ENCODE results near the gene ITM2C. TPM values are rescaled to one million over a fixed set of nuclear protein-coding genes. Genes with fewer than 3 reads are reported as not detected.

The ITM2C gene
- total and polyA plus RNA-seq, 9 of the 15 experiments (the other 6 are each of a cell fraction or from before 2014, with no cell fraction given), result 0.49 to 58.8 (median 21.5) TPM

GRCh38 chr2:230849633-230850357, 14.9 kb upstream of the ITM2C start (continued):
- TF ChIP-seq LCOR (CRISPR knock-in tag; IDR thresholded peaks at IDR 0.05) (no peak), PBX2 (CRISPR knock-in tag; IDR thresholded peaks at IDR 0.05; ENCODE audit: low read depth) (no peak), PBX2 (tag; conservative IDR thresholded peaks at IDR 0.05; ENCODE audit: low read depth) (peak; percentile 68; the same call in 1 of the 2 replicates), CTCF (IDR thresholded peaks at IDR 0.05 in 2 of 3, conservative IDR thresholded peaks at IDR 0.05 in 1 of 3; ENCODE audit: insufficient read depth in 2 of 3, low read depth in 1 of 3, low read length in 3 of 3) (peak; percentile 67 to 86 (median 79)), TFAP4 (CRISPR knock-in tag; IDR thresholded peaks at IDR 0.05; ENCODE audit: borderline replicate concordance) (no peak), RAD21 (CRISPR knock-in tag; conservative IDR thresholded peaks at IDR 0.05 in 1 of 2, IDR thresholded peaks at IDR 0.05 in 1 of 2) (peak in 1 of 2 experiments; percentile 13; a peak in 1 of 4 replicates), ZNF431 (CRISPR knock-in tag; IDR thresholded peaks at IDR 0.05) (no peak), GTF2B (IDR thresholded peaks at IDR 0.05; ENCODE audit: extremely low read depth, insufficient read length) (no peak), NKRF (IDR thresholded peaks at IDR 0.05; ENCODE audit: borderline replicate concordance) (no peak), ZNF445 (CRISPR knock-in tag; IDR thresholded peaks at IDR 0.05; ENCODE audit: low read depth) (no peak), BDP1 (IDR thresholded peaks at IDR 0.05; ENCODE audit: insufficient read depth, insufficient read length) (no peak), RBM22 (IDR thresholded peaks at IDR 0.05; ENCODE audit: low read depth, low read length, poor library complexity, severe bottlenecking) (no peak), NCOA4 (IDR thresholded peaks at IDR 0.05; ENCODE audit: partially characterized antibody) (no peak), GATAD2A (IDR thresholded peaks at IDR 0.05) (no peak)
